GM23248 (cell line): ENCODE results near the gene NVL. TPM values are rescaled to one million over a fixed set of nuclear protein-coding genes. Genes with fewer than 3 reads are reported as not detected.

Experiments
- DNase-seq: peaks from one replicate; pipeline ENCODE4 v3.0.0-alpha.2; 2015
- H2AFZ ChIP-seq: fragments of 200-600 bp; sonication (generic); 2 replicates; pipeline ENCODE4 v1.6.1; 2016; ENCODE audit warnings: antibody characterized with exemption
- H3F3A ChIP-seq: fragments of 200-600 bp; sonication (generic); 2 replicates; pipeline ENCODE4 v1.6.1; 2016; ENCODE audit warnings: mild to moderate bottlenecking, antibody characterized with exemption, mixed run types; ENCODE audit not compliant: insufficient read depth
- H3K27ac ChIP-seq: fragments of 200-600 bp; sonication (generic); 2 replicates; pipeline ENCODE4 v1.5.1; 2016; ENCODE audit warnings: mild to moderate bottlenecking
- H3K27me3 ChIP-seq: fragments of 200-600 bp; sonication (generic); replicated peaks from 2 replicates; pipeline ENCODE4 v1.6.1; 2016; ENCODE audit warnings: mild to moderate bottlenecking; ENCODE audit not compliant: insufficient read depth
- H3K36me3 ChIP-seq: fragments of 200-600 bp; sonication (generic); 2 replicates; pipeline ENCODE4 v1.6.1; 2016; ENCODE audit warnings: low read depth, mild to moderate bottlenecking
- H3K4me1 ChIP-seq: fragments of 200-600 bp; sonication (generic); 2 replicates; pipeline ENCODE4 v1.6.1; 2016; ENCODE audit warnings: mild to moderate bottlenecking; ENCODE audit not compliant: insufficient read depth
- H3K4me2 ChIP-seq: fragments of 200-600 bp; sonication (generic); one replicate; pipeline ENCODE4 v1.6.1; 2016; ENCODE audit warnings: mild to moderate bottlenecking; ENCODE audit not compliant: unreplicated experiment
- H3K4me3 ChIP-seq: fragments of 200-600 bp; sonication (generic); 2 replicates; pipeline ENCODE4 v1.5.1; 2016; ENCODE audit warnings: mild to moderate bottlenecking
- H3K79me2 ChIP-seq: fragments of 200-600 bp; sonication (generic); 2 replicates; pipeline ENCODE4 v1.6.1; 2016; ENCODE audit warnings: mild to moderate bottlenecking; ENCODE audit not compliant: insufficient read depth
- H3K9ac ChIP-seq: fragments of 200-600 bp; sonication (generic); 2 replicates; pipeline ENCODE4 v1.6.1; 2016; ENCODE audit warnings: mild to moderate bottlenecking
- H3K9me2 ChIP-seq: fragments of 200-600 bp; sonication (generic); 2 replicates; pipeline ENCODE4 v1.6.1; 2016; ENCODE audit warnings: mixed run types, mild to moderate bottlenecking, moderate library complexity; ENCODE audit not compliant: insufficient read depth
- H3K9me3 ChIP-seq: fragments of 200-600 bp; sonication (generic); one replicate; pipeline ENCODE4 v1.6.1; 2017; ENCODE audit warnings: low read depth
- H4K20me1 ChIP-seq: fragments of 200-600 bp; sonication (generic); 2 replicates; pipeline ENCODE4 v1.6.0; 2016; ENCODE audit not compliant: insufficient read depth
- EZH2 ChIP-seq: fragments of 200-600 bp; sonication (generic); IDR thresholded peaks from 2 replicates; pipeline ENCODE4 v1.6.1; 2018; ENCODE audit warnings: antibody characterized with exemption, mild to moderate bottlenecking; ENCODE audit not compliant: insufficient read depth, poor library complexity, severe bottlenecking
- EZH2phosphoT487 ChIP-seq: fragments of 200-600 bp; sonication (generic); IDR thresholded peaks from 2 replicates; pipeline ENCODE4 v1.6.1; 2018; ENCODE audit warnings: antibody characterized with exemption, moderate library complexity, mild to moderate bottlenecking, low read depth; ENCODE audit not compliant: insufficient read depth
- WGBS, 2 experiments: methylation state at CpG; one replicate each; pipeline ENCODE4 v1.1.6; 2015 to 2017; ENCODE audit warnings: low lambda C conversion rate in 2 of 2, low coverage in 1 of 2; ENCODE audit errors: missing lambda C conversion rate in 2 of 2; 5-methylcytosine and 5-hydroxymethylcytosine counted together
- in situ Hi-C: fragments of 300-500 bp; cut with MboI; formaldehyde crosslinking; loops from 2 replicates; pipeline ENCODE4 v1.15.0; 2020
- microRNA-seq: library from miRNA; unstranded; fragments of <30 nt; microRNA quantifications from one replicate; pipeline ENCODE4, GENCODE V29; 2016; ENCODE audit warnings: borderline number of aligned reads
- polyA plus RNA-seq: library from polyadenylated mRNA; unstranded; fragments of >200 nt; fragmentation: Nextera tagmentation; extraction: Ambion mirVana; gene quantifications from 2 replicates; pipeline ENCODE4 v1.2.1, GENCODE V29; 2016
- small RNA-seq: library from RNA; depleted of rRNA; stranded (forward); fragments of <200 nt; gene quantifications from one replicate; pipeline ENCODE3, GENCODE V24; 2014; ENCODE audit warnings: low read depth, low replicate concordance
- total RNA-seq: library from RNA; depleted of rRNA; stranded (reverse); fragments of >200 nt; shearing (Covaris generic); gene quantifications from 2 replicates; pipeline ENCODE4 v1.2.3, GENCODE V29; 2014; rRNA removed

The NVL gene
- total and polyA plus RNA-seq, 2 experiments from 2014 or later: 17.9 to 28.3 TPM

DNA sequence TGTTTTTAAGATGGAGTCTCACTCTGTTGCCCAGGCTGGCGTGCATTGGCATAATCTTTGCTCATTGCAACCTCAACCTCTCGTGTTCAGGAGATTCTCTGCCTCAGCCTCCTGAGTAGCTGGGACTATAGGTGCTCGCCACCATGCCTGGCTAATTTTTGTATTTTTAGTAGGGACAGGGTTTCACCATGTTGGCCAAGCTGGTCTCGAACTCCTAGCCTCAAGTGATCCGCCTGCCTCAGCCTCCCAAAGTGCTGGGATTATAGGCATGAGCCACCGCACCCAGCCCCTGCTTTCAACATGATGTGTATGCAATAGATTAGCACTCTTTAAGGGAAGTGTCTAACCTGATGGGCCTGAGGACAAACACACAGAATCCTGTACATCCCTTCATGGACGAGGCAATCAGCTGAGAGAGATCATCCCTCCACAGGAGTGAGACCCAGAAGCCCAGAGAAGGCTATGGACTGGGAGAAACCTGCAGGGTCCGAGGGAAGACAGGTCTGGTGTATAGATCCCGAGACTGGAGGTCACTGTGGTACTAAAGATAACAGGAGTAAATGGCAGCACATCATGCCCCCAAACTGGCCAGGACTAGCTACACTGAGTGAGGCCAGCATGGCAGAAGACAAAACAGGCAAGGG lies 152.5 kb downstream of the NVL start:
- Histone ChIP-seq H3K27ac (no peak overlapping the region), H3K4me3 (no peak overlapping the region), H3K36me3 (no peaks in the 10 kb centered on the region), H3K79me2 (no peaks in the 10 kb centered on the region), H3K27me3 (no peaks in the 10 kb centered on the region), H3K4me2 (no peak overlapping the region), H3K9ac (no peak overlapping the region), H3K9me2 (no peaks in the 10 kb centered on the region), H3F3A (no peaks in the 10 kb centered on the region), H3K4me1 (no peaks in the 10 kb centered on the region), H2AFZ (no peak overlapping the region), H3K9me3 (no peaks in the 10 kb centered on the region), H4K20me1 (no peaks in the 10 kb centered on the region)
- in situ Hi-C loops: no loop called here
- no peak for TF ChIP-seq EZH2
- TF ChIP-seq EZH2phosphoT487: no peak
- no peak for DNase-seq
- WGBS, 2 experiments: 80 to 84% methylated on average over 9 of the region's 9 CpGs

Small RNA genes lying within 50 kb of the gene (microRNA-seq; reads per million reads assigned to microRNA genes)
- 7.2 reads per million, percentile 11 among the genes with 10 or more reads in this experiment for gene MIR320B2

Small RNA genes lying within 50 kb of the gene (small RNA-seq; reads per million reads assigned to genes)
- gene MIR320B2 (not detected), gene RF00139 (not detected), gene RNU6-1008P (not detected)

Other genes starting within 250 kb of the NVL start
- 28.5 and 31.8 TPM in 2 replicates for gene FBXO28, start 216.1 kb downstream of the NVL start, total RNA-seq
- 14.9 and 15.5 TPM in 2 replicates for gene FBXO28, start 216.1 kb downstream of the NVL start, polyA plus RNA-seq
- 192 and 227 TPM in 2 replicates for gene DEGS1, start 146.9 kb downstream of the NVL start, total RNA-seq
- 265 and 275 TPM in 2 replicates for gene DEGS1, start 146.9 kb downstream of the NVL start, polyA plus RNA-seq
- 53.9 and 73.5 TPM in 2 replicates for gene CNIH4, start 26.7 kb upstream of the NVL start, total RNA-seq
- 142 TPM in 2 replicates for gene CNIH4, start 26.7 kb upstream of the NVL start, polyA plus RNA-seq
- gene WDR26, start 104.6 kb upstream of the NVL start, total RNA-seq: 38.7 and 43.4 TPM in 2 replicates
- gene WDR26, start 104.6 kb upstream of the NVL start, polyA plus RNA-seq: 10.5 and 10.7 TPM in 2 replicates